ENCODE results near the gene WASF1.

The WASF1 gene

DNA sequence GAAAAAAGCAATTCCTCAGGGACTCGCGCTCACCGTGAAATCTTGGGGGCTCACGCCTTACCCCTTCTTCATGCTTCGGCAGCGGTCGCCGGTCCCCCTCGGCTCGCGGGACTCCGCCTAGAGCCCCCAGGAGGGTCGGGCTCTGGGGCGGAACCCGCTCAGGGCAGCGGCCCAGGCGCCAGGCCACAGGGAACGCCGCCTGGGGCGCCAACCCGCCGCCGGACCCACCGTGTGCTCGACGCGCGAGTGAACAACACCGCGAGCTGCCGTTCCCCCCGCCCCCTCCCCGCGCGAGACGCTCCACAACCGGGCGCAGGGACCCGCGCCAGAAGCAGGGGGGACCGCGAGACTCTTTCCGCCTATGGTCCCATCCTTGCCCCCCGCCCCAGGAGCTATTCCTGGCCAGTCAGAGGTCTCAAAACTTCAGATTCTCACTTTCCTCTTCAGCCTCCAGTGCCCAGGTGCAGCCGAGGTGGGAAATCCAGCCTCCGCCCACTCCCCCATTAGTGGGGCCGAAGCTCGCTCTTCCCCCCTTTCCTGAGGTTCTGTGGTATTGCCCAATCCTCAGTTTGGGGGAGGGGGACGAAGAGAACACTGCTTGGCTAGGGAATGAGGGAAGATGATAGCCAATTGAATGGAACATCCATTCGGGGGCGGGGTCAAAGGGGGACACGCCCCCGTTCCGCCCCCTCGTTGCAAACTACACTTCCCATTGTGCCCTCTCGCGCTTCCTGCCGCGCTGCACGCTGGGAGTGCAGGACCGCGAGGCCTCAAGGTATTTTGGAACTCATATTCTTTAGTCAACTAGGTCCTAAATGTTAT is at the start of gene WASF1:
WASF1 (minus strand) TSS at position 265 of the 822 bp plus-strand sequence. CDS start 52,069 bp downstream, outside the sequence.
- DNase-seq = peak; percentile 93

DNA sequence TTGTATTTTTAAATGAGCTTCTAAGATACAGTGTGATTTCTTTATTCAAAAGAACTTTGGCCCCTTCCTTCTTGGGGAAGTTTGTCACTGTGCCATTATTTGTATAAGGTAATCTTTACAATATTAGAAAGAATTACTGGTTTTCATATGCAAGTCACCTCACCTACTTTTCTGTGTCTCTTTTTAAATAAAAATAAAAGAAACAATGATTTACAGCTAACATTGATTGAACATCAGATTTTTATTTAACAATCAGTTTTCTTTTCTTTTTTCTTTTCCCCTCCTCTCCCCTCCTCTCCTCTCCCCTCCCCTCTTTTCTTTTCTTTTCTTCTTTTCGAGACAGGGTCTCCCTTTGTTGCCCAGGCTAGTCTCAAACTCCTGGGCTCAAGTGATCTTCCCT is 46.8 kb upstream of the WASF1 start:
- DNase-seq = no peak

DNA sequence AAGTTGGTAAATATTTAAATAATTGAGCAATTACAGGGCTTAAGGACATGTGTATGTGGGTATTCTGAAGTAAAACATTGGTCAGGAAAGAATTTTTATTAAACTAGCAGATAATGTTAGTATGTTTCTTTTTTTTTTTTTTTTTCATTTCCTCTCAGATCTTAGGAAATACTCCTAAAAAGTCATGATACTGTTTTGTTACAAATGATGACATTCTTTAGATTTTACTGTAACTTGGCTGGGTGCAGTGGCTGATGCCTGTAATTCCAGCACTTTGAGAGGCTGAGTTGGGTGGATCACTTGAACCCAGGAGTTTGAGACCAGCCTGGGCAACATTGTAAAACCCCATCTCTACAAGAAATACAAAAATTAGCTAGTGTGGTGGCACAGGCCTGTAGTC is 42.3 kb upstream of the WASF1 start:
- no peak for DNase-seq

DNA sequence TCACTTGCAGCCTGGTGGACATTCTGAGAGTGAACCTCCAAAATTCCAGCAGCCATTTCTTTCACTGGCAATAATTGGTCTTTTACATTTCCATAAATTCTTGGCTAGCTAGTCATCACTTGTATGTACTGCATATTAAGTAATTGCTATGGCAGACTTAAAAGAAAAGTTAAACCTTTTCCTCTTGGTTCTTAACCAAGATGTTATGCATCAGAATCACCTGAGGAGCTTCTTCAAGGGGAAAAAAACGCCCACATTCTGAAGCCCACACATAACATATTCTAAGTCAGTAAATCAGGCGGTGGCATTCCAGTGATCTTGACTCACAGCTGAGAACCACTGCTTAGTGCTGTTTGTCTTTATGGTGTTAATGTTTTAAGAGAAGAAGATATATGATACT is 37.8 kb upstream of the WASF1 start:
- DNase-seq = peak; percentile 4

DNA sequence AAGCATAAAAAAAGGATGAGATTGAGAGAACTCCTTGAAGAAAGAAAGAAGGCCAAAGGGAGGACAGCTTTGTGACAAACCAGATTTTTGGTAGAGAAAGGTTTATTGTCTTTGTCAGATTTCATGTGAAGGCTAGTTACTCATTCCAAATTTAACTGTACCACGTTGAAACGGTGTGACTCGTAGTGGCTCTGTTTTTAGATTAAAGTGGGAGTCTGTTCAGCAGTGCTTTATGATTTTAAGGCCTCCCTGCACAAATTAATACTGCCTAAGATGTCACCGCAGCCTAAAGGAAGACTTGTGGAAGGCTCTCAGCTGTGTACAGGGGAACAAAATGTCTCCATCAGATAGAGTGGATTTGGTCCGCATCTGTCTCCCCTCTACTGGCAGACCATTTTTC is 36.7 kb upstream of the WASF1 start:
- no peak for DNase-seq

DNA sequence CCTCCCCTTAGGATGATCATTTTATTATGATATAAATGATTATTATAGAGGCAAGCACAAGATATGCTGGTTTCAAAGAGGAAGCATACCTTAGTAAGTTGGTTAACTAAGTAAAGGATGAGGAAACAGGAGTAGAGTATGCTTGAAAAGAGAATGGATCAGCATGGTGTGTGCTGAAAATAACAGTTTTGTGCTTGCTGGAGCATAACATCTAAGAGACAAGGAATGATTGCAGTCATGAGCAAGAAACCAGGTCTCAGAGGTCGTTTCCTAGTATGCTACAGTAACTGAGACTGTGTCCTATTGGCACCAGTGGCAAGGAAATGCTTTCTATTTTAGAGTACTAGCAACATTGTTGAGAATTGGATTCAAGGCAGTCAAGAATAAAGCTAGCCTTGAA is 34.9 kb upstream of the WASF1 start:
- no peak for DNase-seq

DNA sequence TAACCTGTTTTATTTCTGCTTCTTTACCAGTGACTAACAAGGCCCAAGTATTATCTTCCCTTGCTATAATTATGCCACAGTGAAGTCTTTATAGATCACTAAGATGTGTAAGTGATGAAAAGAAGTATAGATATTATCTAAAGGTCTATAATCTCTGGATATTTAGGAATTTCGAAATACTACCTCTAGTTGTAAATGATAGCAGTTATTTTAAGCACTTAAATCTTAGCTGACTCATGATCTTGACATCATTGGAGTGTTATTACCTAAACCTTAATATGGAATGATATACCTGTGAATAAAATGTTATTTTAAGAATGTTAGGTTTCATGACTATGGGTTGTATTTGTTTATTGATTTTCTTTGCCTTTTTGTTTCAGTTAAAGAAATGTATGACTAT is 32.3 kb upstream of the WASF1 start:
- DNase-seq = no peak

DNA sequence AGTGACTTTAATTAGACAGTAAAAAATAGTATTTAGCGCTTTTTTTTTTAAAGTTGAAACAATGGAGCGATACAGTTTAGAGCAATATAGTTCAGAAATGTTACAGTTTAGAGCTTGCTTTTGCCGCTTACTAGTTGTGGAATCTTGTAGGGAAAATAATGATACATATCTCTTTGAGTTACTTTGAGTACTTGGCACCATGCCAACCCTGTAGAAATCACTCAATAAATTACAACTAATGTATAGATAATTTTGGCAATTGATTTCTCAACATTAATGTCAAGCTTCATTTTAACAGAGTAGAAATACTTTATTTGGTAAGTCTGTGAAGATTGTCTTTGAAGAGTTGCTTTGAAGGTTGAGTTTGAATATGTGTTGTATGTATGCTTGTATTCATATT is 28.2 kb upstream of the WASF1 start:
- DNase-seq = no peak

DNA sequence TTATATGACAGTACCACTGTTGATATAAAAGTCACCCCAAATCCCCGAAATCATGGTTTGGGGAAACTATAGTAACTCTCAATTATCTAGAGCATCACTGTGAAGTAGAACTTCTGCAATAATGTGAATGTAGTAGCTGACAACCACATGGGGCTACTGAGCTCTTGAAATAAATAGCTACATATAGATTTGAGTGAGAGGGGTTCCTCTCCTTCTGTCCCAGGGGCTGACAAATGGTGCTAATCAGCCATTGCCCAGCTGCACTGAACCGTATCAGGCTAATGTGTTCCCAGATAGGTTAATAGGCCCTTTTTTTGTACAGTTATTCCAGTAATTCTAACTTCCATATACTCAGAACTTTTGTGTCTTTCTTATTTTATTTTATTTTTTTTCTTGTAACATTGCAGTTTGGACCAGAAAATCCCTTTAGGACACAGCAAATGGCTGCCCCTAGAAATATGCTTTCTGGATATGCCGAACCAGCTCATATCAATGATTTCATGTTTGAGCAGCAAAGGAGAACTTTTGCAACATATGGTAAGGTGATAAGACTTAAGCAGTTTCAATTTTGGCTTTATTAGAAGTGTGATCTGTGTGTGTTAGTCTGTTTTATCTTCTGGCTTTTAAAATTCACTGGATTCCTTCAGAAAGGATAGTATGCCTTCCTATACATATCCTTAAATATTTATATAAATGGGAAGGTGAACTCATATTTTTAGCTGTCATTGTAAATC is 21.8 kb upstream of the WASF1 start:
- no peak for DNase-seq

DNA sequence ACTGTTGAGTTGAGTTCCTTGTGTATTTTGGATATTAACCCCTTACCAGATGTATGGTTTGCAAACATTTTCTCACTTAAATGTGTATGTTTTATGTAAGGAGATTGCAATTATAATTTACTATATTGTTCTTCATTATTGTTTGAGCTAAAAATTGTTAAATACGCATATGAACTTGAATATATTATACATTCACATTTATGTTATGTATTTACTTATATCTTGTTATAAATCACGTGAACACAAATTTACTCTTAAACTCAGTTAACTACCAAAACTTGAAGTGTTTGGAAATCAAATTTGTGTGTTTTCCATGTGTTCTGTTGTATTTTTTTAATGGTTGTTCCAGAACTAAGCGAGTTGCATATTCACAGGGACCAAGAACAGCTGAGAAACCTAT is 19.1 kb upstream of the WASF1 start:
- DNase-seq = no peak

DNA sequence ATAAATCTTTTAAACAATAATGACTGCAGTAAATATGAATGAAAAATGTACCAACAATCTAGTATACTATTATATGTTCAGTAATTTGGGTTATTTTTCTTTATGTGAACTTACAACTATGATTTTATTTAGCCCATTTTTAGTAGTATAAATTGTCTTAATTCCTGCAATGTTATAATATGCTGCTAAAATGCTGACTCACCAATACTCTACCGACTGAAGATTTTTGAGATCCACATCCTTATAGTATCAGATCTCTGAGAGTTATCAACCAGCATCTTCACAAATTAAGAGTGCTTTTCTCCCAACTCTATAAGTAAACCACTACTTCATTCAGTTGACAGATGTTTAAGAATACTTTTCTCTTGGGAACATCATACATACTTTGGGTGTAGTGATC is 17.4 kb upstream of the WASF1 start:
- DNase-seq = no peak

DNA sequence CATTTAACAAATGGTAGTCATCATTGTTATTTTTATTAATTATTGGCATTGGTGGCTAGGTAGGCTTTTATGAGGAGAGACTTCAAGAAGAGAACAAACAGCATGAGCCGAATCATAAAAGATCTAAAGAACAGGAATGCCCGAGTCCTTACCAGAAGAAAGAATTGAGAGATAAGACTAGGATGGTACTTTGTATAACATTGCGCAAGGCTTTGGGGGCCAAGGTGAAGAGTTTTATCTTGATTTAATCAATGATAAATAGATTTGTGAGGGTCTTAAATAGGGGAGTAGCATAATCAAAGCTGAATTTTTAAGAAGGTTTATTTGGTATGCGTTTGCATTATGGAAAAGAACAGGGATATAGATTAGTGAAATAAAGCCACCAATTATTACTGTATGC is 16.2 kb upstream of the WASF1 start:
- no peak for DNase-seq

DNA sequence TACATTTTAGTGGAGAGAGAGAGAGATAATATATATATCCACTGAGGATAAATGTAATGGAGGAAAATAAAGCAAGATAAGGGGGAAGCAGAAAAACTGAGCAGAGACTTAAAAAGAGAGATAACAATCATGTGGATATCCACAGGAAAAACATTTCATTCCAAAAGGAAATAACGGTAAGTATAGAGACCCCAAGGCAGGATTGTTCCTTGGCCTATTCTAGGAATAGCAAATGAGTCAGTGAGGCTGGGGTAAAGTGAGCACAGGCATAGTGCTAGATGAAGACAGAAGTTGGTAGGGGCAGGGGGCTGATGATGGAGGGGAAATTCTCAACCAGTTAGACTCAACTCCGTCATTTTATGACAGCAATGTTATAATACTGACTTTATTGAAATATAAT is 12.0 kb upstream of the WASF1 start:
- no peak for DNase-seq

DNA sequence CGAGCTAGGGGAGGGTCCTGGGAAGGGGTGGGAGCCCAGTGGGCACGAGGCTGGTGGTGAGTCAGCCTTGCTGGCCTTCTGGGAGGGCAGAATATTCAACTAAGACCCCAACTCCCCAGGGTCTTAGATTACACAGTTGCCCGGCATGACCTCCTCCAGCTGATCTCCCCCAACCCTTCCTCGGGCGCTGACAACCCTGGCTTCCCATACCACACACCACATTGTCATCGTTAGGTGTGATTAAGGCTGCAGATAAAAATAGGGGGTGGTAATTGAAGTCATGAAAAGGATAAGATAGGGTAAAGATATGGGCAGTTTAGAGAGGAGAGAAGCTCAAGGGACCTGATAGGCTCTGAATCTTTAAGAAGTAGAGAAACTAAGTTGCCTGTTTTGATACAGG is 11.3 kb upstream of the WASF1 start:
- no peak for DNase-seq

DNA sequence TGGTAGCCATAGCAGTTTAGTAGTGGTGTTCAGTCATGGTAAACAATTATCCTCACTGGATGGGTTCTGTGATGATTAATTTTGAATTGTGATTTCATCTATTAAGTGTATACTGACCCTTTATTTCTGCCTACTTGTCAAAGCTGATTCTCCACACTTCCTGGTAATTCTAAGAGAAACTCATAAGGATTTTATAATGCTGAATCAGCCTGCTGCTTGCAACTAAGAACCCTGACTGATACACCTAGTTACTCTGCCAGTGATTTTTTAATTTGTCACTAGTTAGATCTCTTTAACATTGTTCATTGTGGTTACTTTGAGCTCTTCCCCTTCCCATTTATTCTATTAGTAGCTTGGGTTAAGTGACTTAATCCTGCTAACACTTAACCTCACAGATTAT is 9.3 kb upstream of the WASF1 start:
- no peak for DNase-seq

DNA sequence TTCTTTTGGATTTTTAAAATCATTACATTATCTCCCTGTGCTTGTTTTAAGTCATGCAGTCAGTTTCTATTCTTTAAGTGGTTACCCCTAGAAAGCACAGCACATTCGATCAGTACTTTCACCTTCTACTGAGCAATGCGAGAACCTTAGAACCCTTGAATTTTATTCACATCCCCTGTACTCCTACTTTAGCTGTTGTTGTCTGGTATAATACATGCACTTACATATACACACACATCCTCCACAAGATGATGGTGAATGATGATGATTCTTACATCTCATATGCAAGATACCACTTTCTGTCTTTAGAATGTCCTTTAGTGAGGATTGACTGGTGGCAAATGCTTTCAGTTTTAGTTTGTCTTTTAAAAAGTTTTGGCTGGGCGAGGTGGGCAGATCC is 6.4 kb upstream of the WASF1 start:
- no peak for DNase-seq

DNA sequence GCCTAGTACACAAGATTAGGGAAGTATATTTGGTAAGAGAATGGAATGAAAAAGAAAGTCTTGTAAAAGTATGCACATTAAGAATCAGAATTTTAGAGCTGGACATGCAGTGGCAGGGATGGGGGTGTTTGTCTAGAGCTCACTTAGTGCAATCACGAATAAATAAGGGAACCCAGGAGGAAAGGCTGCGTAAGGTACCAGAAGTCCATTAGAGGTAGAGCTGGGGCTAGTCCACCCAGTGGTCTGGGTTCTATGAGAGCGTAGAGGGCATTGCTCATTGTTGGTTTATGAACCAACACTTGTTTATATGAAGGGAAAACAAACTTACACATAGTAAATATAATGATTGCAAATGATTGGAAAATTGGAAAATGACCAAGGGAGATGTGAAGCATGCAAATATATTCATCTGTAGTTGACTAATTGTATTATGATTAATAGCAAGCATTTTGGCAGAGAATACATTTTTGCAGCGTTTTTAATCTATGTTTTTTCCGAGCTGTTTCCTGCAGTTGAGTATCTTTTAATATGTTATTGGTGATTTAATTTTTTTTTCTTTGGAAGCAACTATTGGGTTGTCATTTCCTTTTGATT is 3.9 kb upstream of the WASF1 start:
- no peak for DNase-seq

DNA sequence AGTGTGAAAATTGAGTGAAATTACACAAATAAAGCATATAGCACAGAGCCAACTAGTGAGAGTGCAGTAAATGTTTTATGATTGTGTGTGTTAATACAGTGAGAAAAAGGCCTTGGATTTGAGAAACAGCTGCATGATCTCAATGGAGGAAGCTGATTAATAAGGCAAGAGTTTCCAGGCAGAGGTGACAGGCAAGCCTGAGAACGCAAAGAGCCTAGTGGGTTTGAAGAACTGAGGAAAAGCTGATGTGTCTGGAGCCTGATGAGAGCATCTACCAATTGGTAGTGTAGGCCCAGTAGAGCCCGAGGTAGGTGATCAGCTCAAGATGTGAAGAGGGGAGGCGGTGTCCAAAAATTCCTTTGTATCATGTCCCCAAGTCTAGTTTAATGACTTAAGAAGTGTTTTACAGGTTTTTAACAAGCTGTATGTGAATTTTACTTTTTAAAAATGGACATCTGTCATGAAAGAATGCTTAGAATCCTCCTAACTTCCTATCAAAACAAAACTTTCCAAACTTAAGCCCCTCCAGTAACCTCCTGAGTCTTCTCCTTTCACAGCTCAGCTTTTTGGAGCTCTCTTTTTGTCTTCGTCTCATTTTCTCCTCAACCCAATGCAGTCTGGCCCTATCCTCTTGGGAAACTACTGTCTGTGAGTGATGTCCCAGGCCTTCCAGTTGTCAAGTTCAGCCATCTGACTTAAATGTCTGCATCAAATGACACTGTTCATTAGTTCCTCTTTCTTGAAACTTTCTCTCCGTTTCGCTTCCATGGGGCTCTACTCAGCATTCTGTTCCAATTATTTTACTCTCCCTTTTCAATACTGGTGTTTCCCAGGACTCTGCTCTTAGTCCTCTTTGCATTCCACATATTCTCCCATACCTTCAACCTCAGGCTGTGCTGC is 1.9 kb upstream of the WASF1 start:
- DNase-seq = peak; percentile 16

DNA sequence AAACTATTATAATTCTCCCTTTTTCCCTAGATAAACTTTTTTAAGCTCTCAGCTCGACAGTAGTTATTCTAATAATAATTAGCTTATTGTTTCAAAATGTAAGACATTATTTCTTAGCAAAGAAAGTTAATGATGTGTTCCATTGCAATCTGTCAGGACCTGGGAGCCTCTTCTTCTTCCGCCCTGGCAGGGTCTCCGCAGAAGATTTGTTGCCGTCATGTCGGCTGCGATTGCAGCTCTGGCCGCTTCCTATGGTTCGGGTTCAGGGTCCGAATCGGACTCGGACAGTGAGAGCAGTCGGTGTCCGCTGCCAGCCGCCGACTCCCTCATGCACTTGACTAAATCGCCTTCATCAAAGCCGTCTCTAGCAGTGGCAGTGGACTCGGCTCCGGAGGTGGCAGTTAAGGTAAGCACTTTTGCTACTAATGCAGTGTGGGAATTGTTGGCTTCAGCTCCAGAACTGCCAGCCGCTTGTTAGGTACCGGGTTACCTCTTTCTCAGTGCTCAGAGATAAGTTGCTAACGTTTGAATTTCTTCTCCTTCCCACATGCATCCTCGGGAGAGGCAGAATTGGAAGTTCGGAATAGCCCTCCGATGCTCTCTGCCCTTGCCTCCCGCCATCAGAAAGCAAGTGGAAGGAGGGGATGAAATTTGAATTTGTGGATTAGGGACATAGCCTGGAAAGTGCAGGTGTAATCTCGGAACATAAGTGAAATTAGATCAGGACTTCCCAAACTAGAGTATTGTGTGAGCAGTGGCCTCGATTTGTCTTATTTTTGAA is 948 bp upstream of the WASF1 start, which contains the start of gene CDC40:
CDC40 (plus strand) TSS at position 200 of the 781 bp plus-strand sequence; CDS start at position 218, 18 bp downstream.
- peak; percentile 65 for DNase-seq

DNA sequence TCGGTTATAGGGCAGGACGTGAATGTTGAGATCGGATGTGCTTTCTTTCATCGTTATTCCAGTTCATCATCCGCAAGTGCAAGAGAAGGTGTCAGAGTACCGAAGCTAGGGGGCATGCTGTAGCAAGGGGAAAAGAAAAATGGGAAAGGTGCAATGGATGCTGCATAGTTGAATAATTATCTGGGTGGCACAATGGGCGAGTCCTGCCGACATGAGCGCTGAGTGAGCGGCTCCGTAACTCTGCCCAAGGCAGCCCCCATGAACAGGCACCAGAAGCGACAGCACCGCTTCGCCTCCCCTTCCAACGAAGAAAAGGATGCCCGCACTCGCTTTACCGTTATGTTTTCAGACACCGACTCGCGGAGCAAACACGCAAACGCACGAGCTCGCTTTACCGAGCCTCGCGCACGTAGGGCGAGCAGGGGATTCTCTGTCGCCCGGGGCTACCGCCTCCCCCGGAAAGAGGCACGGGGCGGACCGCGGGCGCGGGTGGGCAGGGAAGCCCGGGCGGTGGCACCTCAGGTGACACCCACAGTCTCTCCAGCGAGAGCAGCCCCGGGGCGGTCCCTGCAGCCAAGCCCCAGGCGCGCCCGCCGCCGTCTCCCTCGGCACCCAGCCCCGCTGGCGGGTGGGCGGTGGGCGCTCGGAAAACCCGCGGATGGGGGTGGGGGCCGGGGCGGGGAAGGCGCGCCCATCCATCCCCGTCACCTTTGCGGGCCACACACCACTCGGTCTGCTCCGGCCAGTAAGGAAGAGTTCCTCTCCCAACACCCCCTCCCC is 654 bp downstream of the WASF1 start:
- DNase-seq = peak; percentile 58

DNA sequence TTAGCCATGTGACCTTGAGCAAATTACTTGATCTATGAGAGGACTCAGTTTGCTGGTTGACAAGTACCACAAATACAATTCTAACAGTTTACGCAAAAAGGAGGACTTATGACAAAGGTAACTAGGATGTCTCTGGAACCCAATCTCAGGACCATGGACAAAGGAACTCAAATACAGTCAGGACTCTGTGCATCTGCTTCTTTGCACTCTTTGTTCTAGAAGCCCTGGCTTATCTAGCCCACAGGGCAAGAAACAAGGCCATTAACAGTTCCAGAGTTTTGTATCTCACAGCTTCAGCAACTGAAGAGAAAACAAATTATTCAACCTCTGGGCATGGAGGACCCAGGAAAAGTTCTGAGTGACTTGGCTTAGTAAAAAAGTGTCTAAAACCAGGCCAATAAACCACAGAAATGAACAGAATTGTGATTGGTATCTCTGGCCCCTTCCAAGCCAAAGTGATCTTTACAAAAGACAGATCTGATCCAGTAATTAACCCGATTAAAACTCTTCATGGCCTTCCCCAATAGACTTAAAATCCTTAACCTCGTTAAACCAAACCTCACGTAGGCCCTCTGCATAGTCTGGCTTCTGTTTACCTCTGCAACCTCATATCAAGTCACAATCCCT is 5.9 kb downstream of the WASF1 start:
- no peak for DNase-seq
